Parathyroid adenoma (tissue), 2 donors: ENCODE measurements around the gene ARHGAP10.
A peak's percentile ranks its signal among the peaks of the same experiment; 100 is the strongest.

ENCODE experiments used
- H2AFZ ChIP-seq: fragments of 300-600 bp; sonication (generic); one replicate; pipeline ENCODE4 v1.7.0; 2017; ENCODE audit warnings: antibody characterized with exemption, mild to moderate bottlenecking
- H3K27ac ChIP-seq: fragments of 300-600 bp; sonication (generic); one replicate; pipeline ENCODE4 v1.7.0; 2017
- H3K27me3 ChIP-seq: fragments of 300-600 bp; sonication (generic); one replicate; pipeline ENCODE4 v1.7.0; 2017; ENCODE audit warnings: low read length; ENCODE audit not compliant: control insufficient read depth, insufficient read depth
- H3K36me3 ChIP-seq: fragments of 300-600 bp; sonication (generic); one replicate; pipeline ENCODE4 v1.7.0; 2017; ENCODE audit warnings: low read length; ENCODE audit not compliant: control insufficient read depth, insufficient read depth
- H3K4me1 ChIP-seq: fragments of 300-600 bp; sonication (generic); one replicate; pipeline ENCODE4 v1.7.0; 2017; ENCODE audit warnings: control low read depth
- H3K4me2 ChIP-seq: fragments of 300-600 bp; sonication (generic); one replicate; pipeline ENCODE4 v1.7.0; 2017; ENCODE audit warnings: low read length
- H3K4me3 ChIP-seq: fragments of 300-600 bp; sonication (generic); one replicate; pipeline ENCODE4 v1.7.0; 2017; ENCODE audit warnings: low read depth, low read length
- H3K79me2 ChIP-seq: fragments of 300-600 bp; sonication (generic); one replicate; pipeline ENCODE4 v1.7.0; 2017; ENCODE audit warnings: control low read depth
- H3K9ac ChIP-seq: fragments of 300-600 bp; sonication (generic); one replicate; pipeline ENCODE4 v1.7.0; 2017; ENCODE audit warnings: mild to moderate bottlenecking
- H3K9me3 ChIP-seq: fragments of 300-600 bp; sonication (generic); one replicate; pipeline ENCODE4 v1.7.0; 2017; ENCODE audit warnings: low read length; ENCODE audit not compliant: control insufficient read depth
- TF ChIP-seq, protein P1 (sequence below): fragments of 300-600 bp; sonication (generic); IDR thresholded peaks from one replicate; pipeline ENCODE4 v1.7.0; 2017; ENCODE audit warnings: antibody characterized with exemption, mild to moderate bottlenecking
- donor health status: primary hyperparathyroidism.

The ARHGAP10 gene

DNA sequence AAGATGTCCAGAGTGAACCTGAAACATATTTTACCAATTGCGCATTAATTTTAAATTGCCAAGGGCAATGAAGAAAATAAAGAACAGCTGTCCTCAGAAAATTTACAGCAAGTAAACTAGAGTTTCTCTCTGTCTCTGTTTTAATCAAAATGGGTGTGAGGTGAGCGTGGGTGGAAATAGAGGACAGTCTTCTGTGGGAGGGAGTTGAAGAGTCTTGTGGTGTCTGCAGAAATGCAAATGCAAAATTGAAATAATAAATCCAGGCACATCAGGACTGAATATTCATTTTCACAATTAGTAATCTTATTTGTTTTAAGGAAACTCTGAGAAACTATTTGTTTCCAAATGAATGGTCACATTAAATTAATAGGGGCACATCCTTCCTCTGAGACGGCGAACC lies 192.0 kb downstream of the ARHGAP10 start:
- H3K27ac ChIP-seq, result no peak overlapping the region
- no peak overlapping the region for H3K4me2 ChIP-seq
- H3K27me3 ChIP-seq, result no peaks in the 10 kb centered on the region
- no peak overlapping the region for H3K4me3 ChIP-seq
- H2AFZ ChIP-seq, result no peak overlapping the region
- H3K9ac ChIP-seq, result no peak overlapping the region
- no peaks in the 10 kb centered on the region for H3K9me3 ChIP-seq
- TF ChIP-seq, protein P1, sequence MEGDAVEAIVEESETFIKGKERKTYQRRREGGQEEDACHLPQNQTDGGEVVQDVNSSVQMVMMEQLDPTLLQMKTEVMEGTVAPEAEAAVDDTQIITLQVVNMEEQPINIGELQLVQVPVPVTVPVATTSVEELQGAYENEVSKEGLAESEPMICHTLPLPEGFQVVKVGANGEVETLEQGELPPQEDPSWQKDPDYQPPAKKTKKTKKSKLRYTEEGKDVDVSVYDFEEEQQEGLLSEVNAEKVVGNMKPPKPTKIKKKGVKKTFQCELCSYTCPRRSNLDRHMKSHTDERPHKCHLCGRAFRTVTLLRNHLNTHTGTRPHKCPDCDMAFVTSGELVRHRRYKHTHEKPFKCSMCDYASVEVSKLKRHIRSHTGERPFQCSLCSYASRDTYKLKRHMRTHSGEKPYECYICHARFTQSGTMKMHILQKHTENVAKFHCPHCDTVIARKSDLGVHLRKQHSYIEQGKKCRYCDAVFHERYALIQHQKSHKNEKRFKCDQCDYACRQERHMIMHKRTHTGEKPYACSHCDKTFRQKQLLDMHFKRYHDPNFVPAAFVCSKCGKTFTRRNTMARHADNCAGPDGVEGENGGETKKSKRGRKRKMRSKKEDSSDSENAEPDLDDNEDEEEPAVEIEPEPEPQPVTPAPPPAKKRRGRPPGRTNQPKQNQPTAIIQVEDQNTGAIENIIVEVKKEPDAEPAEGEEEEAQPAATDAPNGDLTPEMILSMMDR, result no peak
- H3K36me3 ChIP-seq, result no peaks in the 10 kb centered on the region
- H3K4me1 ChIP-seq, result no peaks in the 10 kb centered on the region
- no peaks in the 10 kb centered on the region for H3K79me2 ChIP-seq

DNA sequence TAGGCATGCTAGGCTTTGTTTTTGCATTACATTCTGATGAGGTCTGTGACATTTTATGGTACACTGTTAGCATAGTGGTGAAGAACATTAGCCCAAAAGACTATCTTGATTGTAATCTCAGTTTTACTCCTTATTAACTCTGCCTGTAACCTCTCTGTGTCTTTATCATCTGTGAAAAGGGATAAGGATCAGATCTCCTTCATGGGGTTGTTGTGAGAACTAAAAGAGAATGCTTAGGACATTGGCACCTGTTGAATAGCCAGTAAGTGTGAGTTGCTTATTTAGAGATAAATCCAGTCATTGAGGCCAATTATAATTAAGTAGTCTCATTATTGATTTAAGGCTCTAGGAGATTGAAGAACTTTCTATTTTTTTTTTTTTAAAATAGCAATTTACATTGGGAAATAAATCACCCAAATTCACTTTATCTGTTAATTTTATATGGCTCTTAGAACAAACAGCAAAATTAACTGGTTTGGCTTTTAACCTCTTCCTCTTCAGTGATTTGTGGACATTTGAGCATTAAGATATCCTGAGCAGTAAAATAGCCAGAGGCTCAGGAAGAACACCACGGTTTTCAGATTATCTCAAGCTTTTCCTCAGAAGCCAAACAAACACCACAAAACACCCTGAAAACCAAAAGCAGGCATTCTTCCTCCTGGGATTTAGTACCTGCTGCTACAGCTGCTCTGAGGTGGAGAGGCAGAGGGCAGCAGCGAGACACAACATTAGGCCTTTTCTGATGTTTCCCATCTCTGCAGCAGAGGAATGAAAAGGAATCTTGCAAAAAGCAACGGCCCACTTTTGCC lies 192.9 kb downstream of the ARHGAP10 start:
- Histone ChIP-seq H3K9ac (no peak overlapping the region), H3K4me3 (no peak overlapping the region), H3K9me3 (no peaks in the 10 kb centered on the region), H3K4me2 (no peak overlapping the region), H3K79me2 (no peaks in the 10 kb centered on the region), H3K27ac (no peak overlapping the region), H3K27me3 (no peaks in the 10 kb centered on the region), H2AFZ (no peak overlapping the region), H3K36me3 (no peaks in the 10 kb centered on the region), H3K4me1 (no peaks in the 10 kb centered on the region)
- TF ChIP-seq, protein P1, result peak; percentile 44

DNA sequence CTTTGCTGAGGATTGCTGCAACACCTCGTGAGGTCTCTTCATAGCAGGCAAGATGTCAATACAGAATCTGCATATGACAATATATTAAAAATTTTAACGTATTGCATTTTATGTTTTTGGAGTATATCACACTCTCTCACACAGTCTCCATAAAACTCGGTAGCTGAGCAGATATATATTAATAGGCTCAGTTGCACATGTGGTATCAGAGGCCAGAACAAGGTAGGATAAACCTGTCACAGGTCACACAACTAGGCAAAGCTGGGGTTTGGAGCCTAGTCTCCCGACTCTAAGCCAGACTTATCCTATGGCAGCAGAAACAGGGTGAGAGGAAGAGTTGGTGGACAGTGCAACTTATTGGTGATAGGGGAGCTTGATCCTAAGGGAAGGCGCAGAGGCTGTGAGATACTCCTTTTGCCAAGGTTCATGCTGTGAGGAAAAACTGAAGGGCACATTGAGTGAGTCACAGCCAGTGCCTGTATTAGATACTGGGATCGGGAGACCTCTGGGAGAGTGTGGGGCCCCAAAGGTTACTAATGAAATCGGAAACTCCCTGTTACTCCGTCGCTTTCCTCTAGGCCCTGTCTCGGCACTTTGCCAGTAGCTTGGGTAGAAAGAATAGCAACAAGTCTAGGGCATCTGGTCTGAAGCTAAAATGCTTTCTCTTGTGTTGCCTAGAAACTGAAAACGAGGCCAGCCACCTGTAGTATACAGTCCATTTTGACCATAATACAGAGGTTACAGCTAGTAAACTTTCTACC lies 195.7 kb downstream of the ARHGAP10 start:
- Histone ChIP-seq H3K27ac (no peak overlapping the region), H3K9ac (no peak overlapping the region), H3K27me3 (no peaks in the 10 kb centered on the region), H3K4me3 (no peak overlapping the region), H3K36me3 (no peaks in the 10 kb centered on the region), H3K9me3 (no peaks in the 10 kb centered on the region), H2AFZ (no peak overlapping the region), H3K4me1 (no peaks in the 10 kb centered on the region), H3K79me2 (no peaks in the 10 kb centered on the region), H3K4me2 (no peak overlapping the region)
- TF ChIP-seq, protein P1, result no peak

DNA sequence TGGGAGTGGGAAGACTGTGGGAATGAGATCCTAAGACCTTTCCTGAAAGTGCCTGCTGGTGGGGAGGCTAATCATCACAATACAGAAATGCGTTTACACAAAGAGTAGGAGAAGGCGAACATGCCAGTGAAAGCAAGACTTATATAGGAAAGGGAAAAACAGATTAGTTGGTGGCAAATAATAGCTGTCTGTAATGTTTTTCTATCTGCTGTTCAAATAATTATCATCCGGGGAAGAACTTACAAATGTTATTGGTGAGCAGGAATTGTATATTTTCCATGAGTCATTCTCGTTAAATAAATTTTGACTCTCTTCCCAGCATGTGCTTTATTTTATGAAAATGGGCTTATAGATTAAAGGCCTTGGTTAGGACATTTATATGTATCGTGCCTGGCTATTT lies 196.5 kb downstream of the ARHGAP10 start:
- H3K4me3 ChIP-seq, result no peak overlapping the region
- H3K4me1 ChIP-seq, result no peaks in the 10 kb centered on the region
- no peak overlapping the region for H3K4me2 ChIP-seq
- TF ChIP-seq, protein P1, result no peak
- no peaks in the 10 kb centered on the region for H3K36me3 ChIP-seq
- no peak overlapping the region for H3K27ac ChIP-seq
- no peak overlapping the region for H3K9ac ChIP-seq
- no peak overlapping the region for H2AFZ ChIP-seq
- no peaks in the 10 kb centered on the region for H3K79me2 ChIP-seq
- no peaks in the 10 kb centered on the region for H3K27me3 ChIP-seq
- no peaks in the 10 kb centered on the region for H3K9me3 ChIP-seq
